Transverse colon (tissue), 4 donors: ENCODE results near the gene EHD3. TPM values are rescaled to one million over a fixed set of nuclear protein-coding genes. Genes with fewer than 3 reads are reported as not detected.
A peak's percentile ranks its signal among the peaks of the same experiment; 100 is the strongest.
"Not testable (repeated sequence)": the region's sequence is repeated elsewhere in the genome, so short reads cannot be mapped to it uniquely, and the experiment has no call there.

ENCODE experiments used
- DNase-seq: peaks from one replicate; pipeline ENCODE4 v3.0.0-alpha.2; 2019
- H3K27ac ChIP-seq, 4 donors: fragments of 200-600 bp; sonication (generic); 2 replicates each; pipeline ENCODE4 v1.5.1; 2016 to 2018; ENCODE audit warnings: inconsistent platforms in 4 of 4
- H3K27me3 ChIP-seq: fragments of 200-600 bp; sonication (generic); 2 replicates; pipeline ENCODE4 v1.5.1; 2017; ENCODE audit warnings: inconsistent platforms
- H3K36me3 ChIP-seq, 4 donors: fragments of 200-600 bp; sonication (generic); 2 replicates each; pipeline ENCODE4 v1.5.1; 2017 to 2019; ENCODE audit warnings: inconsistent platforms in 4 of 4
- H3K4me1 ChIP-seq, 4 donors: fragments of 200-600 bp; sonication (generic); 2 replicates each; pipeline ENCODE4 v1.5.1; 2017 to 2020; ENCODE audit warnings: inconsistent platforms in 4 of 4
- H3K4me3 ChIP-seq, 4 donors: fragments of 200-600 bp; sonication (generic); 1 replicate in 1 of 4; 2 replicates in 3 of 4; pipeline versions ENCODE4 v1.5.1 to v1.6.1; 2017 to 2019; ENCODE audit warnings: inconsistent platforms in 4 of 4
- H3K9me3 ChIP-seq, 2 donors: fragments of 200-600 bp; sonication (generic); 2 replicates each; pipeline ENCODE4 v1.5.1; 2017 to 2019; ENCODE audit warnings: inconsistent platforms in 2 of 2
- EP300 ChIP-seq: sonication (generic); formaldehyde crosslinking; IDR thresholded peaks from one replicate; pipeline ENCODE4 v1.6.1; 2017; ENCODE audit warnings: antibody characterized with exemption, low read depth
- POLR2A ChIP-seq: fragments of 450-650 bp; IDR thresholded peaks from one replicate; pipeline ENCODE4 v1.6.1; 2016; ENCODE audit warnings: antibody characterized with exemption, mild to moderate bottlenecking, moderate library complexity
- POLR2AphosphoS5 ChIP-seq, 3 donors: sonication (generic); formaldehyde crosslinking; IDR thresholded peaks; one replicate each; pipeline ENCODE4 v1.6.1; 2016; ENCODE audit warnings: antibody characterized with exemption in 3 of 3
- WGBS, 2 donors: methylation state at CpG; one replicate each; pipeline ENCODE4 v1.1.5; 2018; ENCODE audit warnings: low coverage in 1 of 2; 5-methylcytosine and 5-hydroxymethylcytosine counted together
- in situ Hi-C, 4 donors: fragments of 200-750 bp; cut with MboI; loops; one replicate each; pipeline versions ENCODE4 v1.15.0 to v1.15.1; 2017; ENCODE audit warnings: low sequenced_read_pairs in 3 of 4, low pct_ligation_motif_present in 1 of 4, low pct_unique_long_range_greater_than_20kb in 1 of 4
- intact Hi-C: fragments of 100-400 bp; cut with DNase I; formaldehyde crosslinking; loops from one replicate; pipeline ENCODE4 v1.15.1; 2023; ENCODE audit warnings: low total_unique reads
- total RNA-seq, 4 donors: library from RNA; depleted of rRNA; stranded (reverse); fragments of >200 nt; gene quantifications; one replicate each; pipeline ENCODE4 v1.1.0, GENCODE V29; 2016
- TF ChIP-seq, protein P1 (sequence below), 5 experiments: fragments of 200-600 bp in 3 of 5; fragments of 450-650 bp in 2 of 5; sonication (generic) in 3 of 5; IDR thresholded peaks; 1 replicate in 2 of 5; 2 replicates in 3 of 5; pipeline ENCODE4 v1.5.1; 2016 to 2017; ENCODE audit warnings: antibody characterized with exemption in 5 of 5, inconsistent platforms in 3 of 5, mild to moderate bottlenecking in 2 of 5, moderate library complexity in 1 of 5

EHD3 gene
- total RNA-seq, 4 donors from 2014 or later = 1.2 to 10.1 (median 3.6) TPM

GRCh38 chr2:31275976-31276375, 42.0 kb downstream of the EHD3 start:
- no peak for TF ChIP-seq POLR2AphosphoS5 (IDR thresholded peaks at IDR 0.05)
- TF ChIP-seq EP300 = no peak
- TF ChIP-seq POLR2A = no peak
- TF ChIP-seq, protein P1, sequence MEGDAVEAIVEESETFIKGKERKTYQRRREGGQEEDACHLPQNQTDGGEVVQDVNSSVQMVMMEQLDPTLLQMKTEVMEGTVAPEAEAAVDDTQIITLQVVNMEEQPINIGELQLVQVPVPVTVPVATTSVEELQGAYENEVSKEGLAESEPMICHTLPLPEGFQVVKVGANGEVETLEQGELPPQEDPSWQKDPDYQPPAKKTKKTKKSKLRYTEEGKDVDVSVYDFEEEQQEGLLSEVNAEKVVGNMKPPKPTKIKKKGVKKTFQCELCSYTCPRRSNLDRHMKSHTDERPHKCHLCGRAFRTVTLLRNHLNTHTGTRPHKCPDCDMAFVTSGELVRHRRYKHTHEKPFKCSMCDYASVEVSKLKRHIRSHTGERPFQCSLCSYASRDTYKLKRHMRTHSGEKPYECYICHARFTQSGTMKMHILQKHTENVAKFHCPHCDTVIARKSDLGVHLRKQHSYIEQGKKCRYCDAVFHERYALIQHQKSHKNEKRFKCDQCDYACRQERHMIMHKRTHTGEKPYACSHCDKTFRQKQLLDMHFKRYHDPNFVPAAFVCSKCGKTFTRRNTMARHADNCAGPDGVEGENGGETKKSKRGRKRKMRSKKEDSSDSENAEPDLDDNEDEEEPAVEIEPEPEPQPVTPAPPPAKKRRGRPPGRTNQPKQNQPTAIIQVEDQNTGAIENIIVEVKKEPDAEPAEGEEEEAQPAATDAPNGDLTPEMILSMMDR (IDR thresholded peaks at IDR 0.05) = no peak
- intact Hi-C loops = no loop called here
- Histone ChIP-seq H3K27ac (no peak overlapping the region), H3K4me3 (no peak overlapping the region), H3K9me3 (no peaks in the 10 kb centered on the region), H3K4me1 (no peaks in the 10 kb centered on the region), H3K27me3 (no peaks in the 10 kb centered on the region), H3K36me3 (no peaks in the 10 kb centered on the region)
- in situ Hi-C loops = no loop called here
- WGBS, 2 donors = 87 to 88% methylated on average over 4 to 5 of the region's 5 CpGs
- no peak for DNase-seq

- Histone ChIP-seq H3K36me3 (no peaks in the 10 kb centered on the region), H3K4me1 (no peaks in the 10 kb centered on the region), H3K27ac (no peak overlapping the region), H3K27me3 (no peaks in the 10 kb centered on the region), H3K9me3 (no peaks in the 10 kb centered on the region), H3K4me3 (no peak overlapping the region)
- no peak for TF ChIP-seq EP300
- no peak for TF ChIP-seq POLR2AphosphoS5 (IDR thresholded peaks at IDR 0.05)
- TF ChIP-seq POLR2A = no peak
- TF ChIP-seq, protein P1 (IDR thresholded peaks at IDR 0.05) = no peak
- 72 to 79% methylated on average over 4 of the region's 4 CpGs for WGBS, 2 donors
- intact Hi-C loops (no loop called here), in situ Hi-C loops (no loop called here)
- no peak for DNase-seq
These were observed 43.7 kb downstream of the EHD3 start for GRCh38 chr2:31277621-31278020.

DNA sequence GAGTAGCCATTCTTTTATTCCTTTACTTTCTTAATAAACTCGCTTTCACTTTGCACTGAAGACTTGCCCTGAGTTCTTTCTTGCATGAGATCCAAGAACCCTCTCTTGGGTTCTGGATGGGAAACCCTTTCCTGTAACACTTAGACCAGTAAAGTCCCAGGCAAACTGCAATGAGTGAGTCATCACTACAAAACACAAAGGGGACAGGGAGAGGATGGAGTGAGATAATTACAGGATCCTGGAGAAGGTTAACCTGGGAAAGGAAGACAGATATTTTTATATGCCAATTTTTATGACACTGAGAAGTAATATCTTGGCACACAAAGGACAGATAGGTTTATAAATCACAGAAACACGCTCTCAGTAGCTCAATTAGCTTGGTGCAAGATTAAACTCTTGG, 48.7 kb downstream of the EHD3 start:
- intact Hi-C loops (no loop called here), in situ Hi-C loops (no loop called here)
- peak overlapping the region in 1 of 4 donors; percentile 44 for H3K27ac ChIP-seq
- no peaks in the 10 kb centered on the region for H3K9me3 ChIP-seq
- no peaks in the 10 kb centered on the region for H3K4me1 ChIP-seq
- no peak for DNase-seq
- H3K27me3 ChIP-seq = no peaks in the 10 kb centered on the region
- no peaks in the 10 kb centered on the region for H3K36me3 ChIP-seq
- 70 to 71% methylated on average over 2 of the region's 2 CpGs for WGBS, 2 donors
- TF ChIP-seq POLR2A (no peak), POLR2AphosphoS5 (IDR thresholded peaks at IDR 0.05) (no peak), EP300 (no peak)
- TF ChIP-seq, protein P1 (IDR thresholded peaks at IDR 0.05) = no peak
- no peak overlapping the region for H3K4me3 ChIP-seq

GRCh38 chr2:31283193-31283919, 49.4 kb downstream of the EHD3 start:
- H3K4me3 ChIP-seq, DNase-seq, in situ Hi-C loops, H3K4me1 ChIP-seq, H3K9me3 ChIP-seq, H3K27me3 ChIP-seq, H3K36me3 ChIP-seq, intact Hi-C loops: not testable (repeated sequence)
- WGBS, 2 donors = 61% methylated on average over 6 of the region's 7 CpGs; no CpG with 5 or more reads in 1 of the 2 donors
- H3K27ac ChIP-seq = peak overlapping the region in 1 of 4 donors; percentile 44

DNA sequence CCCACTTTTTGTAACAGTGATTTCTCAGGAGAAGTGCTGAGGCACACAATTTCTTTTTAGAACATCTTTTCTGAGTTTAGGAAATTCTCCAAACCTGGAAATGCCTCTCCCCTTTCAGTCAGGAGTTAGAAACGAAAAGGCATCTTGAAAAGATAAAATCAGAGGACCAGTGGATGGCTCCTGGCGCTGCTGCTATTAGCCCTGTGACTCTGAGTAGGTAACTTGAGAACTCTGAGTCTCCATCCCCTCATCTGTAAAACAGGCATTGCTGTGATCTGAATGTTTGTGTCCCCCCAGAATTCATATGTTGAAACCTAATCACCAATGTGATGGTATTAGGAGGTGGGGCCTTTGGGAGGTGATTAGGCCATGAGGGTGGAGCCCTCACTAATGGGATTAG, 50.2 kb downstream of the EHD3 start:
- Histone ChIP-seq H3K9me3 (no peaks in the 10 kb centered on the region), H3K27ac (no peak overlapping the region)
- WGBS, 2 donors = 93% methylated on average over 2 of the region's 2 CpGs; no CpG with 5 or more reads in 1 of the 2 donors

More for the DNA sequence above, 50.2 kb downstream of the EHD3 start:
- no peaks in the 10 kb centered on the region for H3K4me1 ChIP-seq
- H3K36me3 ChIP-seq = no peaks in the 10 kb centered on the region
- DNase-seq = no peak
- no peak for TF ChIP-seq POLR2A
- TF ChIP-seq, protein P1 (IDR thresholded peaks at IDR 0.05) = no peak
- no peak for TF ChIP-seq EP300
- no peak for TF ChIP-seq POLR2AphosphoS5 (IDR thresholded peaks at IDR 0.05)
- no peak overlapping the region for H3K4me3 ChIP-seq
- intact Hi-C loops (no loop called here), in situ Hi-C loops (no loop called here)
- no peaks in the 10 kb centered on the region for H3K27me3 ChIP-seq
